Hematopoietic multipotent progenitor cell treated with erythropoietin and hydrocortisone succinate and interleukin-3 and kit ligand, for 17 days (in vitro differentiated cells): ENCODE measurements around the gene PEX3.
A peak's percentile ranks its signal among the peaks of the same experiment; 100 is the strongest.
"Not testable (repeated sequence)": the region's sequence is repeated elsewhere in the genome, so short reads cannot be mapped to it uniquely, and the experiment has no call there.

Experiments
- DNase-seq: peaks from one replicate; pipeline ENCODE4 v3.0.0-alpha.2; 2015; ENCODE audit warnings: low spot score

Gene PEX3

GRCh38 chr6:143506620-143507019, 56.0 kb downstream of the PEX3 start:
- DNase-seq: no peak

- DNase-seq: no peak
Observed at GRCh38 chr6:143507358-143508145, 56.9 kb downstream of the PEX3 start.

- not testable (repeated sequence) for DNase-seq
Observed at GRCh38 chr6:143510326-143510725, 59.7 kb downstream of the PEX3 start.

GRCh38 chr6:143510991-143511891, 60.6 kb downstream of the PEX3 start, which contains the start of gene FUCA2:
Gene FUCA2, minus strand, starts transcription at chr6:143511720. Its CDS starts 86 bp downstream, at chr6:143511634.
- DNase-seq: peak; percentile 54

- DNase-seq: peak; percentile 12
Observed at GRCh38 chr6:143513410-143513809, 62.8 kb downstream of the PEX3 start.

GRCh38 chr6:143515061-143515760, 64.6 kb downstream of the PEX3 start:
- DNase-seq: no peak

GRCh38 chr6:143515766-143516355, 65.3 kb downstream of the PEX3 start:
- no peak for DNase-seq

- no peak for DNase-seq
Observed at GRCh38 chr6:143516690-143517446, 66.3 kb downstream of the PEX3 start.

- DNase-seq: no peak
Observed at GRCh38 chr6:143517447-143517773, 66.8 kb downstream of the PEX3 start.

- DNase-seq: no peak
Observed at GRCh38 chr6:143522039-143522600, 71.5 kb downstream of the PEX3 start.

- DNase-seq: no peak
Observed at GRCh38 chr6:143525356-143525755, 74.8 kb downstream of the PEX3 start.

- no peak for DNase-seq
Observed at GRCh38 chr6:143527677-143528076, 77.1 kb downstream of the PEX3 start.

- no peak for DNase-seq
Observed at GRCh38 chr6:143528164-143528811, 77.7 kb downstream of the PEX3 start.

GRCh38 chr6:143529095-143529494, 78.5 kb downstream of the PEX3 start:
- no peak for DNase-seq

- no peak for DNase-seq
Observed at GRCh38 chr6:143531720-143532499, 81.3 kb downstream of the PEX3 start.

- no peak for DNase-seq
Observed at GRCh38 chr6:143535189-143535614, 84.6 kb downstream of the PEX3 start.

- DNase-seq: no peak
Observed at GRCh38 chr6:143536461-143536865, 85.9 kb downstream of the PEX3 start.

- DNase-seq: no peak
Observed at GRCh38 chr6:143536866-143537691, 86.5 kb downstream of the PEX3 start.

GRCh38 chr6:143538374-143538773, 87.8 kb downstream of the PEX3 start:
- no peak for DNase-seq
